Fibroblast of lung (primary cell): ENCODE data around the gene APBA2. TPM values are rescaled to one million over a fixed set of nuclear protein-coding genes. Genes with fewer than 3 reads are reported as not detected.
"Not testable (repeated sequence)": the region's sequence is repeated elsewhere in the genome, so short reads cannot be mapped to it uniquely, and the experiment has no call there.

Experiments used
- DNase-seq, 2 donors: peaks; one replicate each; pipeline versions ENCODE4 v3.0.0 to v3.0.0-alpha.2; 2010; ENCODE audit warnings: low read depth in 2 of 2
- H2AFZ ChIP-seq: 2 replicates; pipeline ENCODE4 v1.5.1; 2012; ENCODE audit warnings: low read length, control low read depth, inconsistent platforms
- H3K27ac ChIP-seq: 2 replicates; pipeline ENCODE4 v1.5.1; 2011; ENCODE audit warnings: low read length, control low read depth; ENCODE audit not compliant: insufficient read depth
- H3K27me3 ChIP-seq: 2 replicates; pipeline ENCODE4 v1.5.1; 2011; ENCODE audit warnings: mild to moderate bottlenecking, low read length; ENCODE audit not compliant: control insufficient read depth, insufficient read depth
- H3K36me3 ChIP-seq: 2 replicates; pipeline ENCODE4 v1.5.1; 2011; ENCODE audit warnings: low read length; ENCODE audit not compliant: control insufficient read depth, insufficient read depth
- H3K4me1 ChIP-seq: 2 replicates; pipeline ENCODE4 v1.5.1; 2011; ENCODE audit warnings: low read length; ENCODE audit not compliant: control insufficient read depth, insufficient read depth; ENCODE audit errors: extremely low read depth
- H3K4me2 ChIP-seq: 2 replicates; pipeline ENCODE4 v1.5.1; 2011; ENCODE audit warnings: low read length, control low read depth; ENCODE audit not compliant: insufficient read depth; ENCODE audit errors: extremely low read depth
- H3K4me3 ChIP-seq, 4 experiments: fragments of 200-600 bp in 1 of 4; sonication (generic) in 1 of 4; replicated peaks in 1 of 4; 2 replicates each; pipeline ENCODE4 v1.5.1; 2011 to 2016; ENCODE audit warnings: low read length in 4 of 4, low read depth in 3 of 4, mild to moderate bottlenecking in 3 of 4, control low read depth in 2 of 4, inconsistent platforms in 1 of 4, mixed read lengths in 1 of 4; ENCODE audit not compliant: insufficient read depth in 1 of 4; ENCODE audit errors: control extremely low read depth in 1 of 4
- H3K79me2 ChIP-seq: 2 replicates; pipeline ENCODE4 v1.5.1; 2012; ENCODE audit warnings: mild to moderate bottlenecking, low read length, inconsistent platforms; ENCODE audit not compliant: control insufficient read depth, insufficient read depth
- H3K9ac ChIP-seq: 2 replicates; pipeline ENCODE4 v1.5.1; 2011; ENCODE audit warnings: mild to moderate bottlenecking, low read length, control low read depth; ENCODE audit not compliant: insufficient read depth
- H3K9me3 ChIP-seq: 2 replicates; pipeline ENCODE4 v1.5.1; 2012; ENCODE audit warnings: low read depth, low read length; ENCODE audit not compliant: control insufficient read depth, insufficient read depth
- H4K20me1 ChIP-seq: 2 replicates; pipeline ENCODE4 v1.5.1; 2011; ENCODE audit warnings: low read length; ENCODE audit not compliant: control insufficient read depth, insufficient read depth; ENCODE audit errors: extremely low read depth
- CTCF ChIP-seq, 2 donors: IDR thresholded peaks in 1 of 2; conservative IDR thresholded peaks in 1 of 2; 1 replicate in 1 of 2; 2 replicates in 1 of 2; pipeline ENCODE4 v1.5.1; 2011 to 2012; ENCODE audit warnings: low read length in 2 of 2, control low read depth in 1 of 2, inconsistent platforms in 1 of 2, low read depth in 1 of 2, mild to moderate bottlenecking in 1 of 2
- EZH2 ChIP-seq: IDR thresholded peaks from 2 replicates; pipeline ENCODE4 v1.5.1; 2012; ENCODE audit warnings: low read length, control low read depth, mild to moderate bottlenecking; ENCODE audit errors: missing control alignments
- polyA plus RNA-seq, 2 donors: library from polyadenylated mRNA; depleted of rRNA in 1 of 2; stranded (reverse) in 1 of 2; unstranded in 1 of 2; fragments of >200 nt; gene quantifications; 2 replicates each; pipeline ENCODE4 v1.2.1, GENCODE V29; 2011 to 2012; ENCODE audit warnings: missing spikeins in 1 of 2
- total RNA-seq: library from RNA; depleted of rRNA; stranded (reverse); fragments of >200 nt; gene quantifications from 2 replicates; pipeline ENCODE4 v1.2.1, GENCODE V29; 2014

Gene APBA2
- total and polyA plus RNA-seq, 2 donors (not counting 1 experiment from before 2014, with no cell fraction given), result 9.5 to 20.3 TPM

DNA sequence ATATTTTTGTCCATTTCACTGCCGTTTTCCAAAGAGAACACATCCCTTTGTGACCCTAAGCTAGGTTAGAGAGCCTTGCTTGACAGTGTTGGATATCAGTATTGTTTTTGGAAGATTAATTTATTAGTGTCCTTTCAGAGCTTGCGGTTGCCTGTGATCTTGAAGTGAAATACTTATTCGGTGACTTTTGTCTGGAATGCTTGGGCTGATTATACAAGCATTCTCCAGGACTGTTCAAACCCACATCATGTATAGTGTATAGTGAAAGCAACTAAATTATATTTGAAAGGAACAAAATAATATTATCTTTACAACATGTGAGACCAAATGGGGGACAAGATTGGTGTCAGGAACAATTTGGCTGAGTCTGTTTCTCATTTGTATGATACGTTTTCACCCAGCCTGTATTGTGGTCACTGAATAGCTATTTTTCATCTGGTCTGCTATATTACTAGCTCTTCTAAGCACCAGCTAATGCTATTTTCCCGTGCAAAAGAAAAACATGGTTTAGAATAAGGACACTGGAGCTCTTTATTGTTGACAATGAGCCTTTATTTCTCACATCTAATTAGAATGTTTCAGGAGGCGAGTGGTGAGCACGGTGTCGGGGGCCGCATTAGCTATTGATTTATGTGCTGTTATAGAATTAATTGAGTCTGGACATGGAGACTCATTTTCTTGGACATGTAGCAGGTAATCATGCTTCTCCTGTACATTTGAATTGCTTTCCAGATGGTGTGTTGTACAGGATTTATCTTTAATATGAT, 158.1 kb downstream of the APBA2 start:
- Histone ChIP-seq H3K36me3 (no peaks in the 10 kb centered on the region), H3K27me3 (no peaks in the 10 kb centered on the region), H3K79me2 (no peaks in the 10 kb centered on the region), H3K9ac (no peak overlapping the region), H3K4me2 (no peak overlapping the region), H3K4me1 (no peaks in the 10 kb centered on the region), H3K9me3 (no peaks in the 10 kb centered on the region), H3K27ac (no peak overlapping the region), H3K4me3 (no peak overlapping the region), H2AFZ (no peak overlapping the region), H4K20me1 (no peaks in the 10 kb centered on the region)
- TF ChIP-seq EZH2 (no peak), CTCF (conservative IDR thresholded peaks at IDR 0.05 in 1 of 2, IDR thresholded peaks at IDR 0.05 in 1 of 2; ENCODE audit: low read depth in 1 of 2, low read length in 2 of 2) (no peak)
- DNase-seq, result peak; percentile 46 to 93

GRCh38 chr15:29044503-29044901, 158.7 kb downstream of the APBA2 start:
- no peak overlapping the region for H3K4me2 ChIP-seq
- H3K4me1 ChIP-seq, result no peaks in the 10 kb centered on the region
- H3K9ac ChIP-seq, result no peak overlapping the region
- no peak overlapping the region for H3K4me3 ChIP-seq
- peak; percentile 23 to 81 for DNase-seq
- H3K27me3 ChIP-seq, result no peaks in the 10 kb centered on the region
- no peaks in the 10 kb centered on the region for H4K20me1 ChIP-seq
- no peak overlapping the region for H2AFZ ChIP-seq
- no peaks in the 10 kb centered on the region for H3K9me3 ChIP-seq
- H3K27ac ChIP-seq, result no peak overlapping the region
- H3K79me2 ChIP-seq, result no peaks in the 10 kb centered on the region
- TF ChIP-seq CTCF (conservative IDR thresholded peaks at IDR 0.05 in 1 of 2, IDR thresholded peaks at IDR 0.05 in 1 of 2; ENCODE audit: low read depth in 1 of 2, low read length in 2 of 2) (no peak), EZH2 (no peak)
- no peaks in the 10 kb centered on the region for H3K36me3 ChIP-seq

GRCh38 chr15:29045161-29045560, 159.4 kb downstream of the APBA2 start:
- not testable (repeated sequence) for DNase-seq, H4K20me1 ChIP-seq, H3K27ac ChIP-seq, H3K4me3 ChIP-seq, H3K9me3 ChIP-seq, H3K4me1 ChIP-seq, H3K79me2 ChIP-seq, H3K9ac ChIP-seq, H2AFZ ChIP-seq, H3K27me3 ChIP-seq, H3K36me3 ChIP-seq, H3K4me2 ChIP-seq
